HL-60/S4 treated with retinoic acid at 250 ng/mL for 4 days and 3 days (cell line): ENCODE results near the gene TEX26.

Experiments used
- in situ Hi-C: fragments of 300-500 bp; cut with MboI; formaldehyde crosslinking; loops from 2 replicates; pipeline ENCODE4 v1.7.0; 2022; ENCODE audit warnings: low sequenced_read_pairs

The TEX26 gene

GRCh38 chr13:30932481-30933353, at the start of gene TEX26:
Gene TEX26, plus strand, starts transcription at chr13:30932656. Its CDS starts 60 bp downstream, at chr13:30932716.
- in situ Hi-C loops, result no loop called here

- in situ Hi-C loops, result no loop called here
Measured at GRCh38 chr13:30882996-30883766, 49.3 kb upstream of the TEX26 start.

- in situ Hi-C loops, result no loop called here
Measured at GRCh38 chr13:30884543-30884942, 47.9 kb upstream of the TEX26 start.

- in situ Hi-C loops, result no loop called here
Measured at GRCh38 chr13:30889196-30889690, 43.2 kb upstream of the TEX26 start.

GRCh38 chr13:30892966-30893365, 39.5 kb upstream of the TEX26 start:
- in situ Hi-C loops, result no loop called here

GRCh38 chr13:30895773-30896172, 36.7 kb upstream of the TEX26 start:
- in situ Hi-C loops, result no loop called here

GRCh38 chr13:30898070-30898469, 34.4 kb upstream of the TEX26 start:
- in situ Hi-C loops, result no loop called here

GRCh38 chr13:30898678-30899241, 33.7 kb upstream of the TEX26 start:
- in situ Hi-C loops, result no loop called here

GRCh38 chr13:30900436-30900835, 32.0 kb upstream of the TEX26 start:
- in situ Hi-C loops, result no loop called here

GRCh38 chr13:30900952-30901749, 31.3 kb upstream of the TEX26 start:
- in situ Hi-C loops, result no loop called here

- in situ Hi-C loops, result no loop called here
Measured at GRCh38 chr13:30904043-30904442, 28.4 kb upstream of the TEX26 start.

- in situ Hi-C loops, result no loop called here
Measured at GRCh38 chr13:30905932-30906383, 26.5 kb upstream of the TEX26 start, which contains the start of gene MEDAG. Gene MEDAG, plus strand, starts transcription at chr13:30906271. Its CDS starts 245 bp downstream, at chr13:30906516.

GRCh38 chr13:30906411-30907051, 25.9 kb upstream of the TEX26 start:
- in situ Hi-C loops, result no loop called here

- in situ Hi-C loops, result no loop called here
Measured at GRCh38 chr13:30907121-30907861, 25.2 kb upstream of the TEX26 start.

GRCh38 chr13:30908416-30908980, 24.0 kb upstream of the TEX26 start:
- in situ Hi-C loops, result no loop called here

GRCh38 chr13:30910676-30911075, 21.8 kb upstream of the TEX26 start:
- in situ Hi-C loops, result no loop called here

GRCh38 chr13:30915691-30916541, 16.5 kb upstream of the TEX26 start:
- in situ Hi-C loops, result no loop called here

GRCh38 chr13:30916991-30917390, 15.5 kb upstream of the TEX26 start:
- in situ Hi-C loops, result no loop called here
